Stimulated activated CD4-positive, alpha-beta T cell treated with anti-CD3 and anti-CD28 coated beads, Interleukin-15, amount 100 ng/mL, for 48 hours (primary cell): ENCODE data around the gene GALNT10.

Experiments used
- DNase-seq, 2 donors: peaks; one replicate each; pipeline ENCODE4 v3.0.0-alpha.2; 2020; ENCODE audit warnings: low read depth in 2 of 2

Gene GALNT10

DNA sequence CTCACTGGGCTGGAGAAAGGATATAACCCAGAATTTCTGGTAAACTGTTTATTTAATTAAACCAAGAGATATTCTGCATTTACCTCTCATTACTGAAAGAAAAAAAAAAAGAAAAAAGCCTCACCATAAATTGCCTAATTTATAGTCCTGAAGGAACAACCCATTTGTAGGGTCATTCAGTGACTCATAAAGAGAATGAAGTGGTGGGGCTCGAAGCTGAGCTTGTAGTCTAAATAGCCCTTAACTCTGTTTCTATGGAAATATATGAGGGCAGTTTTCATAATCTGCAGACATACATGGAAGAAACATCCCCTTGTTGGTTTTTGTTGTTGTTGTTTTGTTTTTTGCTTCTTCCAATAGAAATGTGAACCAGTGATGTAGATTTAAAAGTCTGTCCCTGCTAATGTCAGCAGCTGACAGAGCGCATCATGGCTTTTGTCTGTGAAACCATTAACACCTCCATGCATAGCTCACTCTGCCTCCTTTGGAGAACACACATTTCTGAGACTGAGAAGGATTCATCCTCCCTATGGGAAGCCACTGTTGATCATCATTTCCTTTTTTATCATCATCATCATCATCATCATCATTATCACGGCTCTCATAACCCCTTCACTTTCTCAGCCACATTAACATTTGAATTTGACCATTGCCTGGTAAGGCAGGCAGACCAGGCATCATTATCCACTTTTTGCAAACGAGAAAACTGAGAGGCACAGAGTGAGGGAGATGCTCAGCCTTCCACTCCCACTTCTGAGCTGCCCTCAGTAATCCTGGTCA lies 187.4 kb downstream of the GALNT10 start:
- no peak for DNase-seq

DNA sequence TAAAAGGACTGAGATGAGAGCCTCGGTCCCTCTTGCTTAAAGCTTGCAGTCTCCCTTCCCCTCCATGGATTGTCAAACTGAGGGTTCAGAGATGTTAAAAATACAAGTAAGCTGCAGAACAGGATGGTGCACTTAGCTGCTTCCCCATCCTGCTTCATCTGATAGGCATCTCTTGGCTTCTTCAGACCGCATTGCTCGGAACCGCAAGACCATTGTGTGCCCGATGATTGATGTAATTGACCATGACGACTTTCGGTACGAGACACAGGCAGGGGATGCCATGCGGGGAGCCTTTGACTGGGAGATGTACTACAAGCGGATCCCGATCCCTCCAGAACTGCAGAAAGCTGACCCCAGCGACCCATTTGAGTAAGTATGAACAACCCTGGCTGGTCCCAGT lies 189.7 kb downstream of the GALNT10 start:
- DNase-seq, result no peak

DNA sequence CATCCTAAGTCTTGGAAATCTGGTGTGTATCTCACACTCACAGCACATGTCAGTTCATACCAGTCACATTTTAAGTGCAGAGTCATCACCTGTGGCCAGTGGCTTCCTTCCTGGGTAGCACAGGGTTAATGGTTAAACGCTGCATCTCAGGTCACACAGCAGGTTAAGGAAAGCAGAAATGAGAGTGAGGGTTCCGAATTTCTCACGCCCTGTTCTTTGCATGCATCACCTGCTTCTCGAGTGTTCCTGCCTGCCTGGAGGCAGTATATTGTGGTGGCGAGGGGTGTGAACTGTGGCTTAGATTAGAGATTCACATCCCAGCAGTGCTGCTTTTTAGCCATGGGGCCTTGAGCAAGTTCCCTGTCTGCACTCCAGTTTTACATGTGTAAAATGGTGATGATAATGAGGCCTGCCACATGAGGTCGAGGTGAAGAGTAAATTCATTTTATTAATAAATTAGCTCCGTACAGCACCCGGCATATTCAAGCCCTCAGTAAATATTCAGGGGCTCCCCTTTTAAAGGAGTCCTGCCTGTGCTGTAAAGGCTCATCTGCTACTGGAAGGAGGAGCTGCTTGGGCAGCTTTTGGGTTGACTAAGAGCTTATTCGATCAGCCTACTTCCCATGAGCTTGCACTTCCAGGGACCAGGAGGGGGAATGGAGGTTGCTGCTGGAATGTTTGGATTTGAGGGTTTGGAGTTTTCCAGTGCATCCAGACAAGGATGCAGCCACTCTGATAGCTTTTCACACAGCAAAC lies 194.1 kb downstream of the GALNT10 start:
- no peak for DNase-seq

DNA sequence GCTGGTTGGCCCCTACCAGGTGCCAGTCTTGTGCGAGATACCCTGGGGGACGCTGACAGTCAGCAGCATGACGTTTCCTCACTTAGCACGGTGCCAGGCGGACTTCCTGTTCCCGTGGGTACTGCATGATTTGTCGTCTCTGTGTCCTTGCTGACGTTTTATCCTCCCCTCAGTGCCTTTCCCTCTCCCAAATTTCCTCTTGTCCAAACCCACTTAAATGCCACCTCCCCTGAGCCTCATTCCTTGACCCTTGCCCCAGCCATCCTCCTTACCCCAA lies 194.6 kb downstream of the GALNT10 start:
- DNase-seq, result no peak

DNA sequence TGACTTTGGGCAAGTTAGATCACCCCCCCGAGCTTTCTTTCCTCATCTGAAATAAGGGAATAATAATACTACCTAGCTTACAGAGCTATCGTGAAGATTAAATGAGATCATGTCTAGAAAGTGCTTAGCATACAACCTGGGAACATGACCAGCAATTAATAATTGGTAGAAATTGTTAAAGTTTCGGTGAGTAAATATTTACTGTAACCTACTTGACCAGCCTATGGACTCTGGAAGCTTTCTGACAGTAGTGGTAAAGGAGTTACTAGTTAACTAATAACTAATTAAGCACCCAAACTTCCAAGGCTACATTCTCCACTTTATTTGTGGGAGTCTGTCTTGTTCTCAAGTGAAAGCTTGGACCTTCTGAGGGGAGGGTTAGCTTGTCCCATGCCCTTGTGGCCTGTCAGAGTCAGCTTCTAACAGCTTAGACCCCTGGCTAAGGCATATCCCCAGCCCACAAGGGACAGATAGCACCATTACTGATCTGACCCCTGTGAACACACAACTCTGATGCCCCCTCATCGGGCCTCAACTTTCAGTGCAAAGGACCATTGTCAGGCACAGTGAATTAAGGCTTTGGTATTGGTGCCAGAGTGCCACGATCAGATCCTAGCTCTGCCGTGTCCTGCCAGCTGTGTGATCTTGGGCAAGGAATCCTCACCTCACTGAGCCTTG lies 196.6 kb downstream of the GALNT10 start:
- DNase-seq, result no peak

DNA sequence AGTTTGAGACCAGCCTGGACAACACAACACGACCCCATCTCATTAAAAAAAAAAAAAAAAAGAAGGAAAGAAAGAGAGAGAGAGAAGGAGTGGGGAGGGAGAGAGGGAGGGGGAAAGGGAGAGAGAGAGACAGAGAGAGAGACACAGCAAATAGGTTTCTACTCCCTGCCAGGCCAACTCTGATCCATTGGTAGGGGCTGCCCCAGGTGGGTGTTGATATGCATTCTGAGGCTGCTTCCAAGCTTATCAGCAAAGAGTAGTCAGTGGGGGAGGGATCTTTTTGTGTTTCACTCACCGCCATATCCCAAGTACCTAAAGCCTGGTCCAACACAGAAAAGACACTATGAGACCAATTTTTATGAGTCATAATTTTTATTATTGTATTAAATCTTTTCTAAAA lies 198.3 kb downstream of the GALNT10 start:
- DNase-seq, result no peak

DNA sequence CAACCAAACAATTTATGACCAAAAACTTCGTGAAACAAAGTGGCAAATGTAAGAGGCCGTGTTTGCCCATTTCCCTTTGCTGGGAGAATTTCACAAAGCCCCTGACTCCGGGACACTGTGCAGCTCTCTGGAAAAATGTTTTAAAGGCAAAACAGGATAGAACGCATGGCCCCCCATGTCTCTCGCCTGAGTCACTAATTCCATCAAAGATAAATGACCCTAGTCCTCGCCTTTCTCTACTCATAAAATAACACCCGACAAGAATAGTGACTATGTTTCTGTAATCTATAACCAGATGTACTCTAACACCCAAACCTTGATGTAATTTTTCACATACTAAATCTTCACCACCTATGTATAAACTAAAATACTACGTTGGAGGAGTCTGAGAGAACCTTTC lies 199.6 kb downstream of the GALNT10 start:
- no peak for DNase-seq

DNA sequence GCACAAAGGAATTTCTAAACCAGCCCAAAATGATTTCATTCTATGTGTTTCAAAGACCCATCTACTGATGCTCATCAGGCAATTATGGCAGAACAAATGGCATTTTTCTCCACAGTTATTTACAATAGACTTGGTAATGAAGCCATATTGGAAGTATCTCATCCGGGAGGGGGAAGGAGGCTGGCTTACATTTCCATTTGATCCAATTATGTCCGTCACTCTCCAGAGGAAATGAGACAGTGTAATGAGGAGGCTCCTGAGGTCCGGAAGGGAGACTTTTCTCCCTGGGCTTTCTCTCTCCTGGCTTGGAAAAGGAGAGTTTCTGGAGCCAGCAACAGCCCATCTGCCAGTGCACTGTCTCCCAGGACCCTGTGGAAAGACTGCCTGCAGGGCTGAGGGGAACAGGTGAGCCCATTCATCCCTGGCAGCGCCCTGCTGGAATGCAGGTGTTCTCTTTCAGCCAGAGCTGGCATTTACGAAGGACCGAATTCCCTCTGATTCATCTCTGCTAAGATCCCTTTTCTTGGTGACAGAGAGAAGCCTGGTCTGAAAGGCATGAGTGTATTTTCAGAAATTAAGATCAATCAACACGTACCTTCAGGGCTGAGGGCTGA lies 200.3 kb downstream of the GALNT10 start:
- DNase-seq, result no peak

DNA sequence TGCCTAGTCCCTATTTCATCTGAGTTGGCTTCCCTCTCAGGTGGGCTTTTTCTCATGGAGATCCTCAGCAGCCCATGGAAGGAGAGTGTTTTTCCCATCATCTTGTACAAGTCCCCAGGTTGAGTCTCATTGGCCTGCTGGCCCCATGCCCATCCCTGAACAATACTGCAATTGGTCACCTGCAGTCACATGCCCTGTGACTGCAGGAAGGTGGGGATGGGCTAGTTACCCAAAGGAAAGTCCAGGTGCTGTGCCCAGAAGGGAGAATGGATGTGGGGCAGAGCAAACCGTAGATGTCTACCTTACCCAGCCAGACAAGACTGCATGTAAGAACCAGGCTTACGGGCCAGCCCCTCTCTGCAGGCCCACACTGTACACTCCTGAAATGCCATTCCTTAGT lies 201.3 kb downstream of the GALNT10 start:
- no peak for DNase-seq

DNA sequence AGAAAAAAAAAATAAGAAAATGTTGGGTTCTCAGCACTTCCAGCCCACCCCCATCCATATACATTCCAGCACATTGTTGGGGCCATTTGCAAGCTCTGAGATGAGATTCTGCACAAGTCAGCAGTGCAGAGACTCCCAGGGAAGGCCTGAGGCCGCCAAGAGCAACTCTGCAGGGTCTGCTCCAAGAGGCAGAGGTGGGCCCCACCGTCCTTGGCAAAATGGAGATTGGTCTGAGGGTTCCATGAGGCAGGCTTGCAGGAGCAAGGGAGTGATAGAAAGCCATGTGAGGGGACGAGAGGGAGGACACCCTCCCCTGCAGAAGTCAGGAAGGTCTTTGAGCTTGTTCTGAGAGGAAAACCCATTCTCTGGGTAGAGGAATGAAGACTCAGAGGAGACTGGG lies 203.3 kb downstream of the GALNT10 start:
- DNase-seq, result no peak

DNA sequence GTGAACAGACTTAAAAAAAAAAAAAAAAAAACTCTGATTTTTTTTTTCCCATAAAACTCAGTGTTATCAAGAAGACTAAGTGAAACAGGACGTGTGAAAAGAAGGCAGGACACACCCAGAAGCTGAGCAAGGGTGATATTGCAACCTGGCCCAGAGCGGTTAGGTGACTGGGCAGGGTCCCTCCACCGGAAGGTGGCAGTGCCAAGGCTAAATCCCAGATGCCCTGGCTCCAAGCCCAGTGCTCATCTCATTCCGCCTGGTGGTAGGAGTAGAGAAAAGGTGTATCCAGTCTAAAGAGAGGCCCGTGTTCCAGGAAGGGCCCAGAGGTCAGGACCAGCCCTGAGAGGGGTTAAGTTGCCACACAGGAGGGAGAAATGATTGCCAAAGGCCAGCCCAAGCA lies 203.8 kb downstream of the GALNT10 start:
- no peak for DNase-seq

DNA sequence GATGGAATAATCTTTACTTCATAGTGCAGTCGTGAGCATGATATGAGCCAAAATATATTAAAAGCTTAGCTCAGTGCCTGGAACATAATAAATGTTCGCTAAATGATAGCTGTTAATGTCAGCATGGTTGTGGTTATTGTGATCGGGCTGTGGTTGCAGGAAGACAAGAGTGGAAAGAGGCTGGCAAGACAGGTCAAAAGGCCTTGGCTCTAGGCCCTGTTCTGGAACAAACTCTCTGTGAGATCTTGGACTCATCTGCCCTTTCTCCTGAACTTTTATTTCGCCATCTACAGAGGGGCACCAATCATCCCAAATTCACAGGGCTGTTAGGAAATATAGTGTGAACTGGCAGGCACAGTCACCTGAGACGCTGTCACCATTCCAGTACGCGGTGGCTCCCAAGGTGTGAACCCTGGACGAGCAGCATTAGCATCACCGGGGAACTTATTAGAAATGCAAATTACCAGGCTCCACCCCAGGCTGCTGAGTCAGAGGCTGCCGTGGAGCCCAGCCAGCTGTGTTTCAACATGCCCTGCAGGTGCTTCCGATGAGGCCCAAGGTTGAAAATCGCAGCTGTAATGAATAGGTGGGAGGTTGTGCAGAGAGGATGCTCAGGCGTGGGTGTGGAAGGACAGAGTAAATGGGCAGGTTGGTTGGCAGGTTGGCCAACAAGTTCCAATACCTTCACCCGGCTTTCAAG lies 205.0 kb downstream of the GALNT10 start:
- DNase-seq, result no peak

DNA sequence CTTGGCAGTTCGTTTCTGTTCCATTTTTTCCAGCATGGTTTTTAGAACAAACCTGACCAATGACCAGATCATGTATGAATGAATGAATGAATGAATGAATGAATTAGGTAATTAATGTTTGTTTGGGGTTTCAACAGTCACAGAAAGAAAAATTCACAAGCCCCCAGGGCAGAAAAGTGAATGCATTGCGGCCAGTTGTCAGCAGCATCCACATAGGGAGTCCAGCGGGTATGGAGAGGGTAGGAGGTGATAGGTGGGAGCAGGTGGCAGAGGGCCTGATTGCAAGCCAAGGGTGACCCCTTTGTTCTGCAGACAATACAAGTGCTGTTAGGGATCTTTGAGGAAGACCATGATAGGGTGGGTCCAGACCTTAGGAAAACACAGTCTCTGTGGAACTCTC lies 205.6 kb downstream of the GALNT10 start:
- DNase-seq, result no peak

DNA sequence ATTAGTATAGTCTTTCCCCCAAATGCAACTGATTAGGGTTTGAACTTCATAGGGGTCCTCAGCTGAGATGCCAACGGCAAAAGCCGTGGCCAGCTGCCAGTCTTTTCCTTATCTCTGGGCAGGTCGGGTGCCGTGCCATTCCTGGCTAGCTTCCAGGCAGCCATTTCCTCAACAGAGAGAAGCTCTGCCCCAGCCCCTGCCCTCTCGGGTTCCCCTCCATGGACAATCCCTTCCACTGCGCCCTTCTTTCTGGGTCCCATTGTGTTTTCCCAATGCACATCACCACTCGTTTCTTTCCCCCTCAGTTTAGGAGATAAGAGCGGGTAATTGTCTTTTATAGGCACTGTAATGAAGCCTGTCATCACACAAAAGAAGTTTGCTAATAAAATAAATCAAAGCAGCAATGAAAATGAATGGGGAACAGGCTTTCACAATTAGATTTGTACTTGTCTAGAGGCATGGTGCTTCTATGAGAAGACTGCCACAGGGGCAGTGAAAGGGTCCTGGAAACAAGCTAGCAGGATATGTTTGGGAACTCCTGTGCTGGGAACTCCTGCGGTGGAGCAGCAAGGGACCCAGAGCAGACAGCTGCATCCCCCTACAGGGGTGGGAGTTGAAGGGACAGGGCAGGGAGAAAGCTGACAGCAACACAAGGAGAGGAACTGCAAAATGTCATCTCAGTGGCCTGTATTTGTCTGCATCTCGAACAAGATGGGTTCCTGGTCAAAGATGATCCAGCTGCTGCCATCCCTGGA lies 207.3 kb downstream of the GALNT10 start:
- DNase-seq, result no peak

DNA sequence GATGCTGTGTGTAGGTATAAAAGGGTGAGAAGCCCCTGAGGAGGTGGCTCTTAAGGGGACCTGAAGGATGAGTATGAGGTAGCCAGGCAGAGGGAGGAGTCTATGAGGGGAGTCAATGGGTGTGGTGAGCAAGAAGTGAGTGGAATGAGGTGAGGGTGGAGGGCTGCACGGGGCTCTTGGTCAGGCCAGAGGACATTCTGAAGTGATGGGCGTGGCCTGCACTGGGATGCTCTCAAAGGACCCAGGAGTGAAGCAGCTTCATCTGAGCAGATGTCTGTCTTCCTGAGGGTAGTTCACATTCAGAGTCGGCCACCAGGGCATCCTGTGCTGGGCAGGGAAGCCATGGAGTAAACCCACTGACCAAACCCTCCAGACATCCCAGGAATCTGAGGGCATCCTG lies 210.1 kb downstream of the GALNT10 start:
- DNase-seq, result no peak

DNA sequence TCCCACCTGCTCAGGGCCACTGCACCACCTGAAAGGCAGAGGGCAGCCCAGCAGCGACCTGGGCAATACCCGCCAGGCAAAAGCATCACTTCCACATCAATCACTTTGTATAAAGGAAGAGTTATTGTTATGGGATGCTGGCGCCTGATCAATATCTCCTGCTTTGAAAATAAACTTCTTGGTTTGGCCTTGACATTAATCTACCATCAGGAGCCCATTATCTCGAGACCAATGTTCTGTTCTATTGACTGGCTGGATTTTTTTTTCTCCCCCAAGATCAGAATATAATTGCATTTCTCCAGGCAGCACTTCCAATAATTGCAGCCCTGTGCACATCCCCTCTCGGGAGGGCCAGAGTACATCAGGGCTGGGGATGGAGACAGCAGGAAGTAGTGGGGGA lies 210.8 kb downstream of the GALNT10 start:
- DNase-seq, result no peak

DNA sequence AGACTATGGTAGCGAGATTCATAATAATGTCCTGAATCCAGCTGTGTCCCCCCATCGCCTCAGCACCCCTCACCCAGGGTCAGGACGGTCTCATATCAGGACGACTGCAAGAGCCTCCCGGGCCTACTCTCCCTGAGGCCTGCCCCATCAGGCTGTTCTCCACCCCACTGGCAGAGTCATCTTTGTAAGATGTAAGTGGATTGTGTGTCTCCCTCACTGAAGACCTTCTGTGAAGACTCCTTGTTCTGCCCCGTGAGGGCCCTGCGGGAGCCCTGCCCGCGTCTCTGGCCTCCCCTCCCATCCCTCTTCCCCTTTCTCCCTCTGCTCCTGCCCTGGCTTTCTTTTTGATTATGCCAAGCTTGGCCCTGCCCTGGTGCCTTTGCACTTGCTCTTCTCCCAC lies 211.4 kb downstream of the GALNT10 start:
- DNase-seq, result no peak

DNA sequence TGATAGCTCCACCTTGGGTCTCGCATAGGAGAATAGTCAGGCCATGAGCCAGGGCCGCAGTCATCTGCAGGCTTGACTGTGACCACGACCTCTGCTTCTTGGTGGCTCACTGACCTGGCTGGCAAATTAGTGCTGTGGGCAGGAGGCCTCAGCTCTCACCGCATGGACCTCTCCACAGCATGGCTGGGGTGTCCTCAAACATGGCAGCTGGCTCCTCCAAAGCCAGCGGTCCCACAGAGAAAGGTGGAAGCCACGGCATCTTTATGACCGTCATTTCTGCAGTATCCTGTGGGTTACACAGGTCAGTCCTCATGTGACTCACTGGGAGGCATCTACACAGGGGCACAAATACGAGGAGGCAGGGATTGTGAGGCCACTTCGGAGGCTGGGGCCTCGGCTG lies 212.1 kb downstream of the GALNT10 start:
- DNase-seq, result no peak

DNA sequence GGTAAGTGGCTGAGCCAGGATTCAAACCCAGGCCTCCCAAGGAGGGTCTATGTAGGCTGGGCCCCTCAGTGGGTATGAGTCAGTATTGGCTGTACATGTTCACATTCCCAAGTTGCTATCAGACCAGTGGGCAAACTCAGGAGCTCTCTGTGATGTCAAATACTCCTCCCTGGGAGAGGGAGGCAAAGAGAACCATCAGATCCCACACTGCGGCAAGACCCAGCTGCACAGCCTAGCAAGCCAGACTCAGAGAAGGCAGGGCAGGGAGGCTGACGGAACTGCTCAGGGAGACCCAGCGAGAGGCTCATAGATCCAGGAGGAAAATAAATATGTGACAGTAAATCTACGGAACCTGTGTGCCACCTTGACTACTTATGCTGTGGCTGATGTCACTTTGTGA lies 212.7 kb downstream of the GALNT10 start:
- no peak for DNase-seq

DNA sequence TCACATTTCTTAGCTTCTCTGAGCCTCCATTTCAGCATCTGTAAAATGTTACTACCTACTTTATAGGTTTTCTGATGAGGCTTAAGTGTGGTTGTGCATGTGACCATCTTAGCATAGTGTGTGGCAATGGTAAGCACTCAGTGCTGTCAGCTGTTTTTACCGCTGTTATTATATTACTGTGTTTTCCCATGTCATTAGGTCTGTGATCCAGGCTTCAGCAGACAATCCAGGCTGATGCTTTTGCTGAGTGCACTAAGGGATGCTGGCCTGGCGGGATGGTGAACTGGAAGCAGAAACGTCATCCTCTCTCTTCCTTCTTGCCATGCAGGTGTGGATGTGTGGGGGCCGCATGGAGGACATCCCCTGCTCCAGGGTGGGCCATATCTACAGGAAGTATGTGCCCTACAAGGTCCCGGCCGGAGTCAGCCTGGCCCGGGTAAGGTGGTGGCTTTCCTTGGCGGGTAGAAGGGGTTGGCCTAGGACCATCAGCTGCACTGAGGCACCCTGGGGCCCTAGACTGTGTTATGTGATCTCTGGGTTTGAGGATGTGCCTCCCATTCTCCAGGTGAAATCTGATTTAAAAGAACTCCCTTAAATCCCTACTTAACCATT lies 213.3 kb downstream of the GALNT10 start:
- no peak for DNase-seq
